ENCODE results near the gene TBX19. TPM values are rescaled to one million over a fixed set of nuclear protein-coding genes. Genes with fewer than 3 reads are reported as not detected.

Gene TBX19
- total and polyA plus RNA-seq, 3 donors from 2014 or later = 1.9 to 2.7 (median 2.7) TPM

DNA sequence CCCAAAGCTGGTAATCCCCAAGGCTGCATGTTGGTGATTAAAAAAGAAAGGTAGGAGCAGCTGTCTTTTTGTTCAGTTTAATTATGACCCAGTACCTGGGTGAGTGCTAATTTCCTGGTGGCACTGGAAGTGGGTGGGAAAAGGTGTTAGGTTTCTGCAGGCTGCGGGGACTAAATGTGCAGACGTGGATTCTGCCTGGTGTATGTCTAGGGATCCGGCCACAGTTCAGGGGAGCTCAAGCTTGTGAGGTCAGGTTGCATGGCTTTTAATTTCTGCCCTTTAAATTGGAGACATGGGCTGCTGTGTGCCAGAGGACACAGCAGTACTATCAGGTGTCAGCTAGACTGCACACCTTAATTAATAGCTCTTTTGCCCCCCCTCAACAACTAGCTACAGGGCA is 20.3 kb upstream of the TBX19 start:
- intact Hi-C loops (cut with DNase I; ENCODE audit: low total_unique reads) = no loop called here

DNA sequence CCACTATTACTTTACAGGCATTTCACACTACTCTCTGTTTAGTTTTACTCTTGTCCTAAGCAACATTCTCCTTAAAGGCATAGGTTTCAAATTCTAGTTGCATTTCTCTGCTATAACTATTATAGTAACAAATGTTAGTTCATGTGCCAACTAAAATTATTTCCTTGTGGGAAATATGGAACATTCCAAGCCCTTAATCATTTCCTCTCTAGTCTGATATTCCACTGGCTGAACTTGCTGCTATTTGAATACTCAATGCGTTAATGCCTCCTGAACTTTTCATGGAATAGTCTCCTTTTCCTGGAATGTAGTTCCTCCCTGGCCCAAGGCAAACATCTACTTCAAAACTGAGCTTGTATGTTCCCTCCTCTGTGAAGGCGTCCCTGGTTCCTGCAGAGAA is 19.3 kb upstream of the TBX19 start:
- H3K4me1 ChIP-seq = peaks cover 5% of the 10 kb centered on the region
- no peaks in the 10 kb centered on the region for H3K27me3 ChIP-seq
- no peak overlapping the region for H3K27ac ChIP-seq
- no peak for TF ChIP-seq CTCF (IDR thresholded peaks at IDR 0.05)
- no peak for TF ChIP-seq POLR2A (IDR thresholded peaks at IDR 0.05)
- H3K36me3 ChIP-seq (ENCODE audit: low read depth, missing control alignments) = no peaks in the 10 kb centered on the region
- no peaks in the 10 kb centered on the region for H3K9me3 ChIP-seq
- WGBS, 2 donors = 46 to 58% methylated on average over 2 of the region's 2 CpGs
- H3K4me3 ChIP-seq = no peak overlapping the region
- intact Hi-C loops (cut with DNase I; ENCODE audit: low total_unique reads) = no loop called here
- DNase-seq = no peak

More for the DNA sequence above, 20.3 kb upstream of the TBX19 start:
- no peak for TF ChIP-seq POLR2A (IDR thresholded peaks at IDR 0.05)
- TF ChIP-seq CTCF (IDR thresholded peaks at IDR 0.05) = no peak
- DNase-seq = no peak
- Histone ChIP-seq H3K4me1 (peaks cover 5% of the 10 kb centered on the region), H3K36me3 (ENCODE audit: low read depth, missing control alignments) (no peaks in the 10 kb centered on the region), H3K9me3 (no peaks in the 10 kb centered on the region), H3K27me3 (no peaks in the 10 kb centered on the region), H3K27ac (no peak overlapping the region), H3K4me3 (no peak overlapping the region)
- 88 to 90% methylated on average over 3 of the region's 3 CpGs for WGBS, 2 donors

DNA sequence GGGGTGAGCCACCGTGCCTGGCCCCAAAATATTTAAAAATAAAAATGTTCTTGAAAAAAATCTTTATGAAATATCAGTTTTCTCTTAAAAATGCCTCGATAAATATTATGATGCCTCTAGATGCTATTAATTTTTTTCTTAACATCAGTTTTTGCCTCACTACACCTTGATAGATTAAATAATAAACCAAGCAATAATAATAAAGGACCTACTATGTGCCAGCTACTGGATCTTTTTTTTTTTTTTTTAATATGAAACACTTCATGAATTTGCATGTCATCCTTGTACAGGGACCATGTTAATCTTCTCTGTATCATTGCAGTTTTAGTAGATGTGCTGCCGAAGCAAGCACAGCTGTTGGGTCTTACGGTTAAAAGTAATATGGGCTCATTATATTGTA is 17.5 kb upstream of the TBX19 start:
- Histone ChIP-seq H3K4me1 (peaks cover 5% of the 10 kb centered on the region), H3K4me3 (no peak overlapping the region), H3K36me3 (ENCODE audit: low read depth, missing control alignments) (no peaks in the 10 kb centered on the region), H3K27me3 (no peaks in the 10 kb centered on the region), H3K27ac (no peak overlapping the region), H3K9me3 (no peaks in the 10 kb centered on the region)
- TF ChIP-seq CTCF (IDR thresholded peaks at IDR 0.05) (no peak), POLR2A (IDR thresholded peaks at IDR 0.05) (no peak)
- WGBS, 2 donors = 85 to 89% methylated on average over 4 of the region's 4 CpGs
- intact Hi-C loops (cut with DNase I; ENCODE audit: low total_unique reads) = no loop called here
- DNase-seq = no peak

DNA sequence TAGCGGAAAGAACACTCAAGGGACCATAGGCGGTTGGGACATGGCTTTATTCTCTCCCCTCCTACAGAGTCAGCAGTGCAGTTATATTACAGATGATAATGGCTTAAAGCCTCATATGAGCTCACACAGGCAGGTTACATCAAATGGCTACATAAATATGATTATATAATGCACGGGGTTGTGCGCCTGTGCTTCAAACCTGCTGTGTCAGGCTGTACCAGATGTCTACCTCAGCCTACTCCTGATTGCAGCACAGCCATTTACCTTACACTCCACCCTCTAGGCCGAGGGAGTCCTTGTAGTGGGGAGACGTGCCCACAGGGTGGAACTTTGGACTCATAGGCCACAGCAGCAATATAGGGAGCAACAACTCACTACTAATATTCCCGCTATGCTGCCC is 16.4 kb upstream of the TBX19 start:
- Histone ChIP-seq H3K4me3 (no peak overlapping the region), H3K36me3 (ENCODE audit: low read depth, missing control alignments) (no peaks in the 10 kb centered on the region), H3K27me3 (no peaks in the 10 kb centered on the region), H3K4me1 (peaks cover 5% of the 10 kb centered on the region), H3K27ac (no peak overlapping the region), H3K9me3 (no peaks in the 10 kb centered on the region)
- TF ChIP-seq POLR2A (IDR thresholded peaks at IDR 0.05) (no peak), CTCF (IDR thresholded peaks at IDR 0.05) (no peak)
- intact Hi-C loops (cut with DNase I; ENCODE audit: low total_unique reads) = no loop called here
- 97% methylated on average over 4 to 7 of the region's 7 CpGs for WGBS, 2 donors
- DNase-seq = no peak

DNA sequence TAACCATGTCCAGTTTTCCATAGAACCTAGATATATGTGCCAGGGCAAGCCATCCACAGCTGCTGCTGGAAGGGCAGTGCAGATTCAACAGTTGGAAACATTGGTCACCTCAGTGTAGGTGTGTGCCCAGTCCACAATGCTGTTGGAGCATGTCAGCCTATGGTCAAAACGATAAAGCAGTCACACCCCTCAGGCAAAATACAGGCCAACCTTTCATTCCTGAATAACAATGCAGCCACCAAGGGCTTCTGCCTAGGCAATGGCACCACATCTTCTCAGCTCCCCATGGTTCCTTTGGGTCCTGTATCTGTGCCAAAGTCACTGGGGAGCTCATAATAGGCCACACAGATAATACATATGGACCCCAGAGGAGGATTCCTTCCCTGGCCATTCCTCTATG is 15.1 kb upstream of the TBX19 start:
- Histone ChIP-seq H3K4me3 (no peak overlapping the region), H3K27me3 (no peaks in the 10 kb centered on the region), H3K27ac (no peak overlapping the region), H3K4me1 (peaks cover 5% of the 10 kb centered on the region), H3K36me3 (ENCODE audit: low read depth, missing control alignments) (no peaks in the 10 kb centered on the region), H3K9me3 (no peaks in the 10 kb centered on the region)
- WGBS, 2 donors = 100% methylated on average over 1 of the region's 1 CpG
- DNase-seq = no peak
- no peak for TF ChIP-seq CTCF (IDR thresholded peaks at IDR 0.05)
- TF ChIP-seq POLR2A (IDR thresholded peaks at IDR 0.05) = no peak
- intact Hi-C loops (cut with DNase I; ENCODE audit: low total_unique reads) = no loop called here

All from testis (tissue), 3 donors.